Fibroblast of the aortic adventitia (primary cell): ENCODE results near the gene LYVE1. TPM values are rescaled to one million over a fixed set of nuclear protein-coding genes. Genes with fewer than 3 reads are reported as not detected.
A peak's percentile ranks its signal among the peaks of the same experiment; 100 is the strongest.

ENCODE experiments used
- DNase-seq: peaks from one replicate; pipeline ENCODE4 v3.0.0-alpha.2; 2010; ENCODE audit warnings: low read depth
- H3K4me3 ChIP-seq: 2 replicates; pipeline ENCODE4 v1.5.1; 2011; ENCODE audit warnings: low read depth, mild to moderate bottlenecking, control low read depth, low read length, moderate library complexity
- total RNA-seq: library from RNA; depleted of rRNA; stranded (reverse); fragments of >200 nt; gene quantifications from 2 replicates; pipeline ENCODE4 v1.2.3, GENCODE V29; 2012; ENCODE audit warnings: low replicate concordance
- TF ChIP-seq, protein P1 (sequence below): IDR thresholded peaks from 2 replicates; pipeline ENCODE4 v1.5.1; 2011; ENCODE audit warnings: mild to moderate bottlenecking, low read length, control low read depth, inconsistent platforms; ENCODE audit not compliant: insufficient read depth

The LYVE1 gene
- total RNA-seq, 1 donor: not detected

DNA sequence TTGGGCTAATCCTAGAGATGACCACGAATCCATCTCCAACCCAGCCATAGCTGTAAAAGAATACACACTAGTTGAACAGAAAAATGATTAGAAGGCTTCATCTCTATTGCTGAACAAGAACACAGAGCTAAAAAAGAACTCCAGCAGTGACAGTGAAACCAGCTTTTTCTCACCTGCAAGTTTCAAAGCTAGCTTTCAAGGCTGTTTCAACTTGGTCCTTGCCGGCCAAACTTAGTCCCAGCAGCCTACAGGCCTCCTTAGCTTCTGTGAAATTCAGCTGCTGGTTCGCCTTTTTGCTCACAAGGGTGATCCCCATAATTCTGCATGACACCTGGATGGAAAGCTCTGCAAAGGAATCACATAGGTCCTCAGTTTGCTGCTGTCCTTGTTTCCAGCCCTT, 4.4 kb downstream of the LYVE1 start:
- TF ChIP-seq, protein P1, sequence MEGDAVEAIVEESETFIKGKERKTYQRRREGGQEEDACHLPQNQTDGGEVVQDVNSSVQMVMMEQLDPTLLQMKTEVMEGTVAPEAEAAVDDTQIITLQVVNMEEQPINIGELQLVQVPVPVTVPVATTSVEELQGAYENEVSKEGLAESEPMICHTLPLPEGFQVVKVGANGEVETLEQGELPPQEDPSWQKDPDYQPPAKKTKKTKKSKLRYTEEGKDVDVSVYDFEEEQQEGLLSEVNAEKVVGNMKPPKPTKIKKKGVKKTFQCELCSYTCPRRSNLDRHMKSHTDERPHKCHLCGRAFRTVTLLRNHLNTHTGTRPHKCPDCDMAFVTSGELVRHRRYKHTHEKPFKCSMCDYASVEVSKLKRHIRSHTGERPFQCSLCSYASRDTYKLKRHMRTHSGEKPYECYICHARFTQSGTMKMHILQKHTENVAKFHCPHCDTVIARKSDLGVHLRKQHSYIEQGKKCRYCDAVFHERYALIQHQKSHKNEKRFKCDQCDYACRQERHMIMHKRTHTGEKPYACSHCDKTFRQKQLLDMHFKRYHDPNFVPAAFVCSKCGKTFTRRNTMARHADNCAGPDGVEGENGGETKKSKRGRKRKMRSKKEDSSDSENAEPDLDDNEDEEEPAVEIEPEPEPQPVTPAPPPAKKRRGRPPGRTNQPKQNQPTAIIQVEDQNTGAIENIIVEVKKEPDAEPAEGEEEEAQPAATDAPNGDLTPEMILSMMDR: no peak
- no peak for DNase-seq
- H3K4me3 ChIP-seq: no peak overlapping the region

DNA sequence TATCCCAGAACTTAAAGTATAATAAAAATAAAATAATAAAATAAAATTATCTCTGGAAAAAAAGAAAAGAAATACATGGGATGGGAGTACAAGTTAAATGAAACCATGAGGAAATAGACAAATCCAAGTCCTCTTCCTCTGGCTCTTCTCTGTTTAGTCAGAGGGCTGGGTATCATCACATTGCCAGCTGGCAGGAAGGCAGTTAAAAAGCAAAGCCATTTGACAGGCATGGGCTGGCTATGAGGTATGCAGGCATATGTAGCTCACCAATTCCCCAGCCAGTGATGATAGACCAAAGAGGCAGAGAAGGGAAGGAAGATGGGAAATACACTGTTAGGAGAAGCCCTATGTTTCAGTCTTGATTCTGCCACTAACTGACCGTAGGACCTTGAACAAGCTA, 6.5 kb downstream of the LYVE1 start:
- TF ChIP-seq, protein P1: no peak
- no peak overlapping the region for H3K4me3 ChIP-seq
- peak; percentile 36 for DNase-seq

DNA sequence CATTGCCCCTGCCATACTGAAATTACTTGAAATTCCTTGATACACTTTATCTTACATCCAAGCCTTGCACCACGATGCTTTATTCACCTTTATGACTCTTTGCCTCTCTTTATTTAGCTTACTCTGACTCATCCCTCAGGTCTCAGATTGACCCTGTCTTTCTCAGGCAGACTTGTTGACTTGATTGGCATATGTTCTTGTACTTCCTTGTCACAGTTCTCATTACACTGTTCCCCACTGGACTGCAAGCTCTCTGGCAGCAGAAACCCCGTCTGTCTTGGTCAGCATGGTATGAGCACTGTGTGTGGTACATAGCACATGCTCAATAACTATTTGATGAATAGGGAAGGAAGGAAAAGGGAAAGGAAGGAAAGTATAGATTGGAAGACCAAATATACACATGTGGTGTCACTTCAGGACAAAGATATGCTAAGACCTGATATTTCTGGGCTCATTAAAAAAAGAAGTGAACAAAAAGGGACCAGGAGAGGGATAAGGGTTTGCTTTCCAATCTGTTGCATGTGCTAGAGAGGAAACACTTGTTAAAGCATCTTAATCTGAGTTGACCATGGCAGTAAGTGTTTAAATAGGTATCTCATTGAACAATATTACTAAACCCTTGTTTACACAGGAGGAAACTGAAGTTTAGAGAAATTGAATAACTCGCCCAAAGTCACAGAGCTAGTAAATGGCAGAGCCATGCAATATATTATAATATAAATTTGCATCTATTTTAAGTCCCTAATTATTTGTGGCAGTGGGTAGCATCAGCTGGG, 7.2 kb downstream of the LYVE1 start:
- H3K4me3 ChIP-seq: no peak overlapping the region
- TF ChIP-seq, protein P1: no peak
- DNase-seq: no peak

DNA sequence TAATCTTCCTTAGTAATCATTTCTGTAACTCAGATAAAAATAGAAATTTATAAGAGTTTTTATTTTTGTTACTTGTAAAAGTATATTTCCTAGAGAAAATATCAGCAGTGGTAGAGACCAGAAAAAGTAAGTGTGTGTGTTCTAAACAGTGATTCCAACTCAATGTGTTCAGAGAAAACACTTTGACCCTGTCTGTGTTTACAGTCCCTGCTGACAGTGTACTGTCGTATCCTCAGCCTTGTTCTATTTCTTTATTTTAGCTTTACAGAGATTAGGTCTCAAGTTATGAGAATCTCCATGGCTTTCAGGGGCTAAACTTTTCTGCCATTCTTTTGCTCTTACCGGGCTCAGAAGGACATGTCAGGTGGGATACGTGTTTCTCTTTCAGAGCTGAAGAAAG, 10.2 kb downstream of the LYVE1 start:
- no peak for DNase-seq
- H3K4me3 ChIP-seq: no peak overlapping the region
- TF ChIP-seq, protein P1: no peak

DNA sequence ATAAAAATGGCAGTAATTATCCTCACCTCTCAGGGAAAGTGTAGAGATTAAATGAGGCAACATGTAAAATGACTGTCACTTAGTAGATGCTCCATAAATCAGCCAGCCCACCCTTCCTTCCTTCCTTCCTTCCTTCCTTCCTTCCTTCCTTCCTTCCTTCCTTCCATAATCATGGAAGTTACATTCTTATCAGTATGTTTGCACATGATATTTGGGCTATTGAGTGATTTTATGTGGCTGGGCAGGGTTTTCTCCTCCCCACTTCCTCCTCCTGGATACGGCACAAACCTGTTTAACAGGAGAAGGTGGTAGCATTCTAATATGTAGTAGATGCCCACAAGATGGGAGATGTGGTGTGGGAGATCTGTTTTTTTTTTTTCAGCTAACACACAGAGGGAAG, 11.9 kb downstream of the LYVE1 start:
- DNase-seq: no peak
- TF ChIP-seq, protein P1: no peak
- H3K4me3 ChIP-seq: no peak overlapping the region

DNA sequence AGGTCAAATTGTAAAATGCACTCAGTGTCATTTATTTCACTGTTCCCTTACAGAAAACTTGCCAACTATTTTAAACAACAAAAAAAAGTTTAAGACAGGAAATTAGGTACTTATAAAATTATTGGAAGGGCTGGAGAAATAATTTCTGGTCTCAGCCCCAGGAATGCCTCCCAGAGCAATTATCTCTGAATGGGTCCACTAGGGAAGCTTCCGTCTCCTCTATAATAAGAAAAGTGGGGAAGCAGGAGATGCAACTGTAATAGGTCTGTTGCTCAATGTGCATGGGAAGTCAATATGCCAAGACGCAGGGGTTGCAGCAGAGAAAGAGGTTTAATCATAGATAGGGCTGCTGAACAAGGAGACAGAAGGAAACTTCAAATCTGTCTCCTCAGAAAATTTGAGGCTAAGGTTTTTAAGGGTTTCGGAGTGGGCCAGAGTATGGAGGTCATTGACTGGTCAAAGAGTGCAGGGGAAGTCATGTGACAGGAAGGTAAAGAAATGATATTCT, 16.6 kb downstream of the LYVE1 start:
- no peak for DNase-seq
- H3K4me3 ChIP-seq: no peak overlapping the region

More for the DNA sequence above, 16.6 kb downstream of the LYVE1 start:
- TF ChIP-seq, protein P1: no peak
